Aortic smooth muscle cell (primary cell): ENCODE measurements around the gene MRPS2. TPM values are rescaled to one million over a fixed set of nuclear protein-coding genes. Genes with fewer than 3 reads are reported as not detected.

Experiments
- total RNA-seq: library from RNA; depleted of rRNA; stranded (reverse); fragments of >200 nt; gene quantifications from 2 replicates; pipeline ENCODE4 v1.2.3, GENCODE V29; 2014

Gene MRPS2
- total RNA-seq, result 10.8 and 13.6 TPM in 2 replicates

DNA sequence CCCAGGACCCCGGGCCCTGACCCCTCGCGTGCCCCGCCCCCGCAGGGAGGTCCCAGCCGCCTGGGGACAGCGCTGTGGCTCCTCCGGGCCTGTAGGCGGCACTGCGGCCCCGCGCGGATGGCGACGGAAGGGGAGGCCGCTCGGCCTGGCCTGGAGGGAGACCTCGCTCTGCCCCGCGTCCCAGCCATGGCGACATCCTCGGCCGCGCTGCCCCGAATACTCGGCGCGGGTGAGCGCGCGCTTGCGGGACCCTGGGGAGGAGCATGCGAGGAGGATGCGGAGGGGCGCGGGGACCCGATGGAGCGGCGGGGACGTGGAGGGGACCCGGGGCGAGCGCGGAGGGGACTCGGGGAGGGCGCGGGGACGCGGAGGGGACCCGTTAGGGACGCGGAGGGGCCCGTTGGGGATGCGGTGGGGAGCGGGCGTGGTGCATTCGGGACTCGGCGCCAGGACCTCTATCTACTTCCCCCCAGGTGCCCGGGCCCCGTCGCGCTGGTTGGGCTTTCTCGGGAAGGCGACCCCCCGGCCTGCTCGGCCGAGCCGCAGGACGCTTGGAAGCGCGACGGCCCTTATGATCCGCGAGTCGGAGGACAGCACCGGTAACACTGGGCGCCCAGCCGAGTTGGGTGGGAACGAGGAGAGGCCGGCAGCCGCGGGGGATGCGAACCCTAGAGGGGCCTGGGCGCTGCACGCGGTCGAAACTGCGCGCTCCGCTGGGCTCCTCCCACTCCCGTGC lies at the start of gene MRPS2:
Gene MRPS2 (plus strand): TSS at position 158 of the 736 bp plus-strand sequence. CDS start 29 bp downstream, at position 187.

DNA sequence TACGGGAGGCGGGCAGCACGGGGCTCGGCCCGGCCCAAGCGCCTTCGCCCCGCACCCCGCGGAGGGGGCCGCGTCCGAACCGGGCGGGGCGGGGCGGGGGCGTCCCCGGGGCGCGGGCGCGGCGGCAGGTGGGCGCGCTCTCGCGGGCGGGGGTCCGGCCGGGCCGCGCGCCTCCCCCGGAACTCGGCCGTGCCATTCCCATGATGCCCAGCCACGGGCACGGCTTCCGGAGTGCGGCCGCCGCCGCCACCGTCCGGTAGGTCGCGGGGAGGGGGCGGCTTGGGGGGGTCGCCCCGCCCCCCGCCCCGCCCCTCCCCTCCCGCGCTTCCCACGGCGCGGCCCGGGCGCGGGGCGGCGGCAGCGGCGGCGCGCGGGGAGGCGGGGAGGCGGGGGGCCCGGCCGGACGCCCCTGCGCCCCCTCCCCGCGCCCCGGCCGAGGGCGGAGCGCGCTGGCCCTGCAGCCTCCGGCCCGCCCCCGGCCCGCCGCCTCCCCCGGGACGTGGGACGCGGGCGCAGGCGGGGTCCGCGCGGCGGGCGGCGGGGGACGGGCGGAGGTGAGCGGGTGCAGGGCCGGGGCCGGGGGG lies 20.9 kb upstream of the MRPS2 start, which contains the start of gene PPP1R26:
Gene PPP1R26 (plus strand): TSS at position 314 of the 584 bp plus-strand sequence. CDS start 4,729 bp downstream, outside the sequence.

DNA sequence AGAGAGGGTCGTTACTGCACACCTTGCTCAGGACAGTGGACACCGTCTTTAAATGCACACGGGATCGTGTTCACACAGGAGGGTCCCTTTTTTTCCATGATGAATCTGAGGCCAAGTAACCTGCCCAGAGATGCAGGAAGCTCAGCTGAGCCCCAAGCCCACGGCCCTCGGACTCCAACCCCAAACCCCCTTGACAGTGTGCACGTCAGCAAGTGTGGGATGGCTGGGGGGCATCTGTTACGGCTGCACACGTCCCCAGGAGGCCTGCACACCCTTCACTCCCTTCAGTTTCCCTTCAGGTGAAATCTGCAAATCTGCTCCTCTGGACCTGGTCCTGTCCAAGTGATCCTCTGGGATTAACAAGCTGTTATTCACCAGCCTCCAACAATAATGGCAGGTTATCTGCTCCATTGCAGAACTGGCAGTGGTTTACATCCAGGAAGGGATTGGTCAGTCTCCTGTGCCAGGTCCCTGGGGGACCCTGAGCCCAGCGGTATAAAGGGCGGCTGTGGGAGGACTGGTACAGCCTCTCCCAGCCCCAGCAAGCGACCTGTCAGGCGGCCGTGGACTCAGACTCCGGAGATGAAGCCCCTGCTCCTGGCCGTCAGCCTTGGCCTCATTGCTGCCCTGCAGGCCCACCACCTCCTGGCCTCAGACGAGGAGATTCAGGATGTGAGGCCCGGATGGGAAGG lies 20.6 kb downstream of the MRPS2 start, which contains the start of gene LCN1:
Gene LCN1 (plus strand): TSS at position 525 of the 692 bp plus-strand sequence. CDS start 58 bp downstream, at position 583.

GRCh38 chr9:135545646-135546176 lies 45.2 kb downstream of the MRPS2 start, which contains the start of gene OBP2A:
Gene OBP2A, plus strand, starts transcription at chr9:135546126. Its CDS starts 55 bp downstream, at chr9:135546181.

Other genes with a start within 250 kb of the MRPS2 start
- 10.5 and 11.5 TPM in 2 replicates for gene PPP1R26, start 20.9 kb upstream of the MRPS2 start, total RNA-seq
- not detected in 2 replicates for gene LCN1, start 20.8 kb downstream of the MRPS2 start, total RNA-seq
- gene OBP2A, start 45.4 kb downstream of the MRPS2 start, total RNA-seq, result not detected in 2 replicates
- not detected in 2 replicates for gene PAEP, start 61.1 kb downstream of the MRPS2 start, total RNA-seq
- not detected in 2 replicates for gene GLT6D1, start 138.9 kb downstream of the MRPS2 start, total RNA-seq
- gene LCN9, start 162.6 kb downstream of the MRPS2 start, total RNA-seq, result not detected in 2 replicates
- gene SOHLH1, start 198.8 kb downstream of the MRPS2 start, total RNA-seq, result not detected in 2 replicates
- gene KCNT1, start 201.5 kb downstream of the MRPS2 start, total RNA-seq, result not detected in 2 replicates